Fibroblast of skin of right quadriceps (primary cell): ENCODE measurements around the gene RNF175.

Experiments used
- DNase-seq: peaks from one replicate; pipeline ENCODE4 v3.0.0-alpha.2; 2013

The RNF175 gene

GRCh38 chr4:153741541-153741940, 18.3 kb downstream of the RNF175 start:
- no peak for DNase-seq

- no peak for DNase-seq
Observed at GRCh38 chr4:153735906-153736461, 23.8 kb downstream of the RNF175 start.

- DNase-seq: peak; percentile 49
Observed at GRCh38 chr4:153733751-153734448, 25.9 kb downstream of the RNF175 start.

GRCh38 chr4:153731239-153731638, 28.6 kb downstream of the RNF175 start:
- peak; percentile 93 for DNase-seq

- no peak for DNase-seq
Observed at GRCh38 chr4:153729895-153730294, 29.9 kb downstream of the RNF175 start.

GRCh38 chr4:153728660-153729059, 31.2 kb downstream of the RNF175 start:
- DNase-seq: no peak

- DNase-seq: no peak
Observed at GRCh38 chr4:153728151-153728550, 31.7 kb downstream of the RNF175 start.

- DNase-seq: no peak
Observed at GRCh38 chr4:153725831-153726154, 34.0 kb downstream of the RNF175 start.

GRCh38 chr4:153725136-153725830, 34.5 kb downstream of the RNF175 start:
- DNase-seq: peak; percentile 12

- no peak for DNase-seq
Observed at GRCh38 chr4:153724606-153725005, 35.2 kb downstream of the RNF175 start.

GRCh38 chr4:153722036-153722435, 37.8 kb downstream of the RNF175 start:
- DNase-seq: no peak

- DNase-seq: peak; percentile 53
Observed at GRCh38 chr4:153713866-153714646, 45.8 kb downstream of the RNF175 start.

- no peak for DNase-seq
Observed at GRCh38 chr4:153710681-153711080, 49.1 kb downstream of the RNF175 start.

- DNase-seq: no peak
Observed at GRCh38 chr4:153706519-153706918, 53.3 kb downstream of the RNF175 start.

- DNase-seq: no peak
Observed at GRCh38 chr4:153705743-153706468, 53.9 kb downstream of the RNF175 start.

GRCh38 chr4:153704522-153704921, 55.3 kb downstream of the RNF175 start:
- DNase-seq: no peak

- no peak for DNase-seq
Observed at GRCh38 chr4:153684971-153685371, 74.9 kb downstream of the RNF175 start.

GRCh38 chr4:153684182-153684970, 75.4 kb downstream of the RNF175 start, which contains the start of gene TLR2:
Gene TLR2, plus strand, starts transcription at chr4:153684280. Its CDS starts 18,628 bp downstream, at chr4:153702908.
- DNase-seq: peak; percentile 9

GRCh38 chr4:153683763-153684181, 76.1 kb downstream of the RNF175 start:
- no peak for DNase-seq

- no peak for DNase-seq
Observed at GRCh38 chr4:153679486-153679885, 80.3 kb downstream of the RNF175 start.

- peak; percentile 71 for DNase-seq
Observed at GRCh38 chr4:153676984-153677383, 82.8 kb downstream of the RNF175 start.

- peak; percentile 22 for DNase-seq
Observed at GRCh38 chr4:153676486-153676885, 83.3 kb downstream of the RNF175 start.
